Measurements from ENCODE around the gene RBM15.

RBM15 gene

GRCh38 chr1:110335265-110335664 lies 3.9 kb upstream of the RBM15 start:
- TF ChIP-seq ZNF8 (CRISPR knock-in tag; IDR thresholded peaks at IDR 0.05) (no peak), ZFP30 (CRISPR knock-in tag; IDR thresholded peaks at IDR 0.05) (no peak), ESRRG (CRISPR knock-in tag; IDR thresholded peaks at IDR 0.05) (no peak), ZNF565 (CRISPR knock-in tag; conservative IDR thresholded peaks at IDR 0.05; ENCODE audit: low read depth) (no peak), TSHZ2 (CRISPR knock-in tag; IDR thresholded peaks at IDR 0.05) (no peak), GLIS3 (CRISPR knock-in tag; IDR thresholded peaks at IDR 0.05) (no peak), TOX (CRISPR knock-in tag; IDR thresholded peaks at IDR 0.05; ENCODE audit: borderline replicate concordance) (no peak), ISL1 (CRISPR knock-in tag; IDR thresholded peaks at IDR 0.05) (no peak), TCF4 (CRISPR knock-in tag; IDR thresholded peaks at IDR 0.05; ENCODE audit: borderline replicate concordance) (no peak)
- TF ChIP-seq, protein P1, sequence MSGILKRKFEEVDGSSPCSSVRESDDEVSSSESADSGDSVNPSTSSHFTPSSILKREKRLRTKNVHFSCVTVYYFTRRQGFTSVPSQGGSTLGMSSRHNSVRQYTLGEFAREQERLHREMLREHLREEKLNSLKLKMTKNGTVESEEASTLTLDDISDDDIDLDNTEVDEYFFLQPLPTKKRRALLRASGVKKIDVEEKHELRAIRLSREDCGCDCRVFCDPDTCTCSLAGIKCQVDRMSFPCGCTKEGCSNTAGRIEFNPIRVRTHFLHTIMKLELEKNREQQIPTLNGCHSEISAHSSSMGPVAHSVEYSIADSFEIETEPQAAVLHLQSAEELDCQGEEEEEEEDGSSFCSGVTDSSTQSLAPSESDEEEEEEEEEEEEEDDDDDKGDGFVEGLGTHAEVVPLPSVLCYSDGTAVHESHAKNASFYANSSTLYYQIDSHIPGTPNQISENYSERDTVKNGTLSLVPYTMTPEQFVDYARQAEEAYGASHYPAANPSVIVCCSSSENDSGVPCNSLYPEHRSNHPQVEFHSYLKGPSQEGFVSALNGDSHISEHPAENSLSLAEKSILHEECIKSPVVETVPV (CRISPR knock-in tag; IDR thresholded peaks at IDR 0.05) = no peak
- TF ChIP-seq, protein P2, sequence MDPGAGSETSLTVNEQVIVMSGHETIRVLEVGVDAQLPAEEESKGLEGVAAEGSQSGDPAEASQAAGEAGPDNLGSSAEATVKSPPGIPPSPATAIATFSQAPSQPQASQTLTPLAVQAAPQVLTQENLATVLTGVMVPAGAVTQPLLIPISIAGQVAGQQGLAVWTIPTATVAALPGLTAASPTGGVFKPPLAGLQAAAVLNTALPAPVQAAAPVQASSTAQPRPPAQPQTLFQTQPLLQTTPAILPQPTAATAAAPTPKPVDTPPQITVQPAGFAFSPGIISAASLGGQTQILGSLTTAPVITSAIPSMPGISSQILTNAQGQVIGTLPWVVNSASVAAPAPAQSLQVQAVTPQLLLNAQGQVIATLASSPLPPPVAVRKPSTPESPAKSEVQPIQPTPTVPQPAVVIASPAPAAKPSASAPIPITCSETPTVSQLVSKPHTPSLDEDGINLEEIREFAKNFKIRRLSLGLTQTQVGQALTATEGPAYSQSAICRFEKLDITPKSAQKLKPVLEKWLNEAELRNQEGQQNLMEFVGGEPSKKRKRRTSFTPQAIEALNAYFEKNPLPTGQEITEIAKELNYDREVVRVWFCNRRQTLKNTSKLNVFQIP (CRISPR knock-in tag; IDR thresholded peaks at IDR 0.05; ENCODE audit: borderline replicate concordance, low read depth) = no peak
- TF ChIP-seq, protein P3, sequence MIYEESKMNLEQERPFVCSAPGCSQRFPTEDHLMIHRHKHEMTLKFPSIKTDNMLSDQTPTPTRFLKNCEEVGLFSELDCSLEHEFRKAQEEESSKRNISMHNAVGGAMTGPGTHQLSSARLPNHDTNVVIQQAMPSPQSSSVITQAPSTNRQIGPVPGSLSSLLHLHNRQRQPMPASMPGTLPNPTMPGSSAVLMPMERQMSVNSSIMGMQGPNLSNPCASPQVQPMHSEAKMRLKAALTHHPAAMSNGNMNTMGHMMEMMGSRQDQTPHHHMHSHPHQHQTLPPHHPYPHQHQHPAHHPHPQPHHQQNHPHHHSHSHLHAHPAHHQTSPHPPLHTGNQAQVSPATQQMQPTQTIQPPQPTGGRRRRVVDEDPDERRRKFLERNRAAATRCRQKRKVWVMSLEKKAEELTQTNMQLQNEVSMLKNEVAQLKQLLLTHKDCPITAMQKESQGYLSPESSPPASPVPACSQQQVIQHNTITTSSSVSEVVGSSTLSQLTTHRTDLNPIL (CRISPR knock-in tag; IDR thresholded peaks at IDR 0.05; ENCODE audit: low read depth) = no peak
- ATAC-seq = no peak

DNA sequence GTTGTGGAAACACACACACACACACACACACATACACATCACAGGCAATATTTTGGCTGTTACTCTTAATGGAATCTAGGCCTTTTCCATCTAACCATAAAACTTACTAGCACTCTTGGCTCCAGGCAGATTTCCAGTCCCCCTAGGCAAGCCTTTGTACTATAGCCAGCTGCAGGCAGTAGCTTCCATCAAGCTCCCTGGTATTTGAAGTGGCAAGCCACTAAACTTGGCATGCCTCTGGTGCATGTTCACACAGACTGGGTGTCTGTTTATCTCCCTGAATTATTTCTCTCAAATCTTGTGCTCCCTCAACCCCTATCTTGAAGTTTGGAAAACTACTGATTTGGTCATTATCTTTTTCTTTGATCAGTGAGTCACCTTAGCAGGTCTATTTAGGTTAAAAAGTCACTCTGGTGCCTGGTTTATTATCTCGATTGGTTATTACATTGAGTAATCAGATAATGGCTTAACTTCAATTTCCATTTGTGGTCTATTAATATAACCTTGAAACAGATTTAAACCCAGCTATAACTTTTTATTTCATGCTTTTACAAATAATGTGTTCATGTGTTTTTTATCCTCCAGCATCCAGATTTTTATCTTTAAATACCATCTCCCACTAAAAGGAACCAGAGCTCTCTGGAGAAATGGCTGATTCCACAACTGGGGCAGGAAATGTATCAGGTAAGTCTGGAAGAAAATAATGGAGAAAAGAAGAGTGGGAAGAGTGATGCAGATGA lies 2.7 kb upstream of the RBM15 start:
- peak; percentile 85 for TF ChIP-seq TCF4 (CRISPR knock-in tag; IDR thresholded peaks at IDR 0.05; ENCODE audit: borderline replicate concordance)
- peak; percentile 81; the same call in 1 of the 2 replicates for TF ChIP-seq TSHZ2 (CRISPR knock-in tag; IDR thresholded peaks at IDR 0.05)
- 0 out of 2 replicates have a peak, but pooled peaks have one; percentile 7 for TF ChIP-seq ZFP30 (CRISPR knock-in tag; IDR thresholded peaks at IDR 0.05)
- peak; percentile 83 for TF ChIP-seq ISL1 (CRISPR knock-in tag; IDR thresholded peaks at IDR 0.05)
- TF ChIP-seq RARB (CRISPR knock-in tag; IDR thresholded peaks at IDR 0.05) = no peak
- no peak for TF ChIP-seq ZNF8 (CRISPR knock-in tag; IDR thresholded peaks at IDR 0.05)
- TF ChIP-seq, protein P2 (CRISPR knock-in tag; IDR thresholded peaks at IDR 0.05; ENCODE audit: borderline replicate concordance, low read depth) = no peak
- TF ChIP-seq ZNF565 (CRISPR knock-in tag; conservative IDR thresholded peaks at IDR 0.05; ENCODE audit: low read depth) = no peak
- TF ChIP-seq, protein P3 (CRISPR knock-in tag; IDR thresholded peaks at IDR 0.05; ENCODE audit: low read depth) = no peak
- TF ChIP-seq, protein P1 (CRISPR knock-in tag; IDR thresholded peaks at IDR 0.05) = 0 out of 2 replicates have a peak, but pooled peaks have one; percentile 22

More for the DNA sequence above, 2.7 kb upstream of the RBM15 start:
- ATAC-seq = no peak

Data from SK-N-SH treated with all-trans-retinoic acid at 6 μM for 48 hours (cell line).